Parathyroid adenoma (tissue), 2 donors: ENCODE data around the gene CD9.

Experiments
- H2AFZ ChIP-seq: fragments of 300-600 bp; sonication (generic); one replicate; pipeline ENCODE4 v1.7.0; 2017; ENCODE audit warnings: antibody characterized with exemption, mild to moderate bottlenecking
- H3K27ac ChIP-seq: fragments of 300-600 bp; sonication (generic); one replicate; pipeline ENCODE4 v1.7.0; 2017
- H3K27me3 ChIP-seq: fragments of 300-600 bp; sonication (generic); one replicate; pipeline ENCODE4 v1.7.0; 2017; ENCODE audit warnings: low read length; ENCODE audit not compliant: control insufficient read depth, insufficient read depth
- H3K36me3 ChIP-seq: fragments of 300-600 bp; sonication (generic); one replicate; pipeline ENCODE4 v1.7.0; 2017; ENCODE audit warnings: low read length; ENCODE audit not compliant: control insufficient read depth, insufficient read depth
- H3K4me1 ChIP-seq: fragments of 300-600 bp; sonication (generic); one replicate; pipeline ENCODE4 v1.7.0; 2017; ENCODE audit warnings: control low read depth
- H3K4me2 ChIP-seq: fragments of 300-600 bp; sonication (generic); one replicate; pipeline ENCODE4 v1.7.0; 2017; ENCODE audit warnings: low read length
- H3K4me3 ChIP-seq: fragments of 300-600 bp; sonication (generic); one replicate; pipeline ENCODE4 v1.7.0; 2017; ENCODE audit warnings: low read depth, low read length
- H3K79me2 ChIP-seq: fragments of 300-600 bp; sonication (generic); one replicate; pipeline ENCODE4 v1.7.0; 2017; ENCODE audit warnings: control low read depth
- H3K9ac ChIP-seq: fragments of 300-600 bp; sonication (generic); one replicate; pipeline ENCODE4 v1.7.0; 2017; ENCODE audit warnings: mild to moderate bottlenecking
- H3K9me3 ChIP-seq: fragments of 300-600 bp; sonication (generic); one replicate; pipeline ENCODE4 v1.7.0; 2017; ENCODE audit warnings: low read length; ENCODE audit not compliant: control insufficient read depth
- TF ChIP-seq, protein P1 (sequence below): fragments of 300-600 bp; sonication (generic); IDR thresholded peaks from one replicate; pipeline ENCODE4 v1.7.0; 2017; ENCODE audit warnings: antibody characterized with exemption, mild to moderate bottlenecking
- donor health status: primary hyperparathyroidism.

Gene CD9

DNA sequence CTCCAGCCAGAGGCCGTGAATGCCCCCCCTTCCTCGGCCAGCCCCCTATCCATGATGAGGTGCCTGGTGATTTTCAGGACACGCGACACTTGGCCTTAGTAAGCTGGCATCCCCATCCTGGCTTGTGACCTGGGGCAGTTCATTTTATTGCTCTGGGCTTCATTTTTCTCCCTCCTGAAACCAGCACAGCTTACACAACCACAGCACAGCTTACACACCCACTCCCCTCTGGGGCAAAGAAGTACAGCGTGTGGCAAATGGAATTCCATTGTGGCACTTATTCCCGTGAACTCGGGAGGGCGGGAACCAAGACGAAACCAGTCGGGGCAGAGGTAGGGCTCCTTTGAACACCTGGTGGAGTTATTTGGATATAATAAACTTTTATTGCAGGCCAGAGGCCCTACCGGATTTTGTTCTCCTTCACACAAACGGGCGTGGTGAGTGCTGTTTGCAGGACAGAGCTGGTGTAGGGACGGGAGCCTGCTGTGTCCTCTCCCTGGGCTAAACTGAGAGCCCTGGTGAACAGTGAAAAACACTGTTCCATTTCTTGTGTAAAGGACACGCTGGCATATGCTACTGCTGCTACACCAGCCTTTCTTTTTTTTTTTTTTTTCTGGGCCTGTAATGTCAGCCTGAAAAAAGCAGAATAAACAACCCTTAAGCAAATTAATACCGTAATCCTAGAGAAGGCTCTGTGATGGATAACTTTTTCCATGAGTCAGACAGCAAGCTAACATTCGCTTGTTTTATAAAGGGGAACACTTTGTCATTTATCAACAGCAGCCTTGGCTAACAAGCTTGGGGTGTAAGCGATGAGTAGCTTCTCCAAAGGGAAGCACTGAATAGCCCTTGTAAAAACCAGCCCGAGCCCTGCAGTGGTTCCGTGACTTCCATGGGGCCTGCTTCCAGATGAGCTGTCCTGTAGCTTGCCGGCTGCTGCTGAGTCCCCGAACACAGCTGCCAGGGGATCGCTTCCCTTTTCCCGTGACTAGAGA, 29.3 kb downstream of the CD9 start:
- no peaks in the 10 kb centered on the region for H3K27me3 ChIP-seq

DNA sequence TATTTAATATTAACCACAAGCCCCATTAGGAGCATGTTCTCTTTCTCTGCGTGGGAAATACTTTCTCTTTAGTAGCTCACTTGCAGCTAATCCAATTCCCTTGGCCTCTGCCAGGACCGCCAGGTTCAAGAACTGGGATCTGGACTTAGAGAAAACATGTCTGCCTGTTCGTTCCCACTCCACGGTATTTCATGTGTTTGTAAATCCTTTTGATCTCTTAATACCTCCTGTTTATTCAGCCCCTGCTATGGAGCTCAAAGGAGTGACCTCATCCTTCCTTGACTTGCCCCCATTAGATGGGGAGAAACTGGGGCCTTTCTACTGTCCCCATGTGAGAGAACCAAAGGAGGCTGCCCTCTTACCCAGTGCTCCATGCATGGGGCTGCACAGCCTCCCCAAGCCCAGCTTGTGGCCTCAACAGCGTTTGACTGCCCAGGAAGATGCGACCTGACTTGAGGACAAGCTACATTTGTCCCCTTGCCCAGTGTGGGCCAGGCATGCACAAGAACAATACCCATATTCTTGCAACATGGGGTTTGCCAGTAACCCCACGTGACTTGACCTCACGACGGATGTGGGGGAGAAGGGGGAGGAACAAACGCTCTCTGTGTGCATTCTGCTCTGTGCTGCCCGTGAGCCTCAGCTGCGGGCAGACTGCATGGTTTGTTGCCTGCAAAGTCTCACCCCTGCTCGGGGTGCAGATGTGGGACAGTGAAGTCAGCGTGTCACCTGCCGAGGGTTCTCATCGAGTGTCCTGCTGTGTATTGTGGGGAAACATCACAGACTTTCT, 30.3 kb downstream of the CD9 start:
- H3K4me2 ChIP-seq, result peak overlapping the region; percentile 22
- H3K27me3 ChIP-seq, result no peaks in the 10 kb centered on the region
- peak overlapping the region; percentile 99 for H3K27ac ChIP-seq
- no peaks in the 10 kb centered on the region for H3K9me3 ChIP-seq
- H3K4me3 ChIP-seq, result peak overlapping the region; percentile 12
- no peak overlapping the region for H2AFZ ChIP-seq
- peaks cover 92% of the 10 kb centered on the region for H3K4me1 ChIP-seq
- peaks cover 36% of the 10 kb centered on the region for H3K79me2 ChIP-seq
- H3K36me3 ChIP-seq, result peaks cover 3% of the 10 kb centered on the region
- TF ChIP-seq, protein P1, sequence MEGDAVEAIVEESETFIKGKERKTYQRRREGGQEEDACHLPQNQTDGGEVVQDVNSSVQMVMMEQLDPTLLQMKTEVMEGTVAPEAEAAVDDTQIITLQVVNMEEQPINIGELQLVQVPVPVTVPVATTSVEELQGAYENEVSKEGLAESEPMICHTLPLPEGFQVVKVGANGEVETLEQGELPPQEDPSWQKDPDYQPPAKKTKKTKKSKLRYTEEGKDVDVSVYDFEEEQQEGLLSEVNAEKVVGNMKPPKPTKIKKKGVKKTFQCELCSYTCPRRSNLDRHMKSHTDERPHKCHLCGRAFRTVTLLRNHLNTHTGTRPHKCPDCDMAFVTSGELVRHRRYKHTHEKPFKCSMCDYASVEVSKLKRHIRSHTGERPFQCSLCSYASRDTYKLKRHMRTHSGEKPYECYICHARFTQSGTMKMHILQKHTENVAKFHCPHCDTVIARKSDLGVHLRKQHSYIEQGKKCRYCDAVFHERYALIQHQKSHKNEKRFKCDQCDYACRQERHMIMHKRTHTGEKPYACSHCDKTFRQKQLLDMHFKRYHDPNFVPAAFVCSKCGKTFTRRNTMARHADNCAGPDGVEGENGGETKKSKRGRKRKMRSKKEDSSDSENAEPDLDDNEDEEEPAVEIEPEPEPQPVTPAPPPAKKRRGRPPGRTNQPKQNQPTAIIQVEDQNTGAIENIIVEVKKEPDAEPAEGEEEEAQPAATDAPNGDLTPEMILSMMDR, result no peak
- H3K9ac ChIP-seq, result peak overlapping the region; percentile 25

More for the DNA sequence above, 29.3 kb downstream of the CD9 start:
- H3K27ac ChIP-seq, result peak overlapping the region; percentile 99
- H3K9ac ChIP-seq, result no peak overlapping the region
- TF ChIP-seq, protein P1, result no peak
- peaks cover 95% of the 10 kb centered on the region for H3K4me1 ChIP-seq
- peaks cover 42% of the 10 kb centered on the region for H3K79me2 ChIP-seq
- no peak overlapping the region for H2AFZ ChIP-seq
- H3K4me3 ChIP-seq, result peak overlapping the region; percentile 7
- no peaks in the 10 kb centered on the region for H3K9me3 ChIP-seq
- peak overlapping the region; percentile 10 for H3K4me2 ChIP-seq
- H3K36me3 ChIP-seq, result peaks cover under 1% of the 10 kb centered on the region

DNA sequence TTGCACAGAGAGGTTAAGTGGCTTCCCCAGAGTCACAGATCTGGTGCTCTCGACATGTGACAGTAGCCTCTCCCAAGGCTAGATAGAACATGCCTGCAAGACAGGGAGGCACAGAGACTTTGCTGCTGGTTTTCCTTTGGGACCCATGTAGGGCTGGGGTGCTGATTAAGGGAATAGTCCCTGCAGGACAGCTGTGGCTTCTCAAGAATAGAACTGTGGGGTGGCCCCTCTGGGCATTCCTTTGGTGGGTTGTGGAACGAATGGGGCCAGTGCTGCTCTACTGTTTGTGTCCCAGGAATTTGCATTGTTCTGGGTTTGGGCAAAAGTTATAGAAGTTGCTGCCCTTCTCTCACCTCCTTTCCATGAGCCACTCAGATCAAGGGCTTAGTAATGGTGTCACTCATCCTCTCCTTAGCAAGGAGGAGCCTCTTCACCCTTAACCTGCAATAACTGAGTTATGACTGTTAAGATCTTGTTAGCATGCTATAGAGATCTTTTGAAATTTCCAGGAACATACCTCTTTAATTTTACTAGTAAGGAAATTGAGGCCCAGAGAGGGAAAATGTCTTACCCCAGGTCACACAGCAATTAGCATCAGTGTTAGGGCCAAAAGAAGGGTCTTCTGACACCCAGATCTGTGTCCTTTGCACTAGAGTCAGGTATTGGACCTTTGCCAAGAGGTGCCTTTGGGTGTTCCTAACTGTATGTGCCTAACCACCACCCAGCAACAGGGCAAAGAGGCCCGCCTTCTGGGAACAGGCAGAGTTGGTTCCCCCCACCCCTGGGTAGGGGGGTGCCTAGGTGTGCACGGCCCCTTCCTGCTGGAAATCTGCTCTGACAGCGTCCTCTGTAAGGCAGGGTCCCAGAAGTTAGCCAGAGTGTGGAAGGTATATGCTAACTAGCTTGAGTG, 31.4 kb downstream of the CD9 start:
- peak overlapping the region; percentile 99 for H3K27ac ChIP-seq
- H2AFZ ChIP-seq, result no peak overlapping the region
- peak overlapping the region; percentile 4 for H3K4me3 ChIP-seq
- TF ChIP-seq, protein P1, result no peak
- peak overlapping the region; percentile 10 for H3K9ac ChIP-seq
- H3K9me3 ChIP-seq, result no peaks in the 10 kb centered on the region
- peaks cover 3% of the 10 kb centered on the region for H3K36me3 ChIP-seq
- H3K79me2 ChIP-seq, result peaks cover 31% of the 10 kb centered on the region
- H3K27me3 ChIP-seq, result no peaks in the 10 kb centered on the region
- H3K4me1 ChIP-seq, result peaks cover 91% of the 10 kb centered on the region
- H3K4me2 ChIP-seq, result peak overlapping the region; percentile 22

DNA sequence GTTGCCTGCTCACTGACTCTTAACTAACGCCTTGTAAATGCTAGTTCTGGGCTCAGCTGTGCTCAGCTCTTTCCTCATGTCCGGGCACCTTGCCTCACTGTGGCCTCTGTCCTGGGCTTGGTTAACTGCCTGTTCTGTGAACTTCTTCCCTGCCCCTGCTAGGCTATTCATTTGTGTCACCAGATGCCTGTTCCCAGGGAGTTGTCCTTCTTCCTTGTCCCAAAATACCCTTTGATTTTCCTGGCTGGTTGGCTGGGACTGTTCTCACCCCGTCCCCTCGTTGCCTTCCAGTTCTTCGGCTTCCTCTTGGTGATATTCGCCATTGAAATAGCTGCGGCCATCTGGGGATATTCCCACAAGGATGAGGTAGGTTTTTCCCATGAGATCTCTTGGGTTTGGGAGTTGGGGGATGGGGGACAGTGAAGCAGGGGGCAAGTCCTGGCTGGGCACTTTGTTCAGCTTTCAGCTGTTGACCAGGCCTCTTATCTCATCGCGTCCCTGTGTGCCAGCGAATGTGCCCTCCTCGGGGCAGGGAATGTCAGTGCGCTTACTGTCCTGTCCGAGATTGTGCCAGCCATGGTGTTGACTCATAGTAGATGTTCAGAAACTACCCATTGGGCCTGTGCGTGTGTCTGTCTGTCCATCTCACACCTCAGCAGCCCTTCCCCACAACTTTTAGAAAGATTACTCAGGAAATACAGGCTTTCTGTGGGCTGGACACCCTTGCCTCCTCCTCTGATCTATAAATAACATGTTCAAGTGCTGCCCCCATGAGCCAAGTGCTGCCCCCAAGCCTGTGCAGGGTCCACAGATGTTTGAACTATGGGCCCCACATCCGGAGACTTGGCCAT, 33.1 kb downstream of the CD9 start:
- H3K4me1 ChIP-seq, result peaks cover 93% of the 10 kb centered on the region
- H3K9ac ChIP-seq, result peak overlapping the region; percentile 4
- H3K36me3 ChIP-seq, result peaks cover 3% of the 10 kb centered on the region

More for the DNA sequence above, 33.1 kb downstream of the CD9 start:
- Histone ChIP-seq H3K27me3 (no peaks in the 10 kb centered on the region), H3K9me3 (no peaks in the 10 kb centered on the region), H3K4me3 (no peak overlapping the region), H3K79me2 (peaks cover 20% of the 10 kb centered on the region), H2AFZ (no peak overlapping the region), H3K27ac (peak overlapping the region; percentile 99), H3K4me2 (peak overlapping the region; percentile 59)
- TF ChIP-seq, protein P1, result peak; percentile 10
